NCI-H82 treated with DMSO at 0.1 percent for 48 hours (cell line): ENCODE data around the gene CSNK1D.
"Not testable (repeated sequence)": the region's sequence is repeated elsewhere in the genome, so short reads cannot be mapped to it uniquely, and the experiment has no call there.

Source experiments
- DNase-seq: peaks from one replicate; lab custom pipeline; 2025; ENCODE audit not compliant: unreplicated experiment; lab: John Stamatoyannopoulos, UW

The CSNK1D gene

DNA sequence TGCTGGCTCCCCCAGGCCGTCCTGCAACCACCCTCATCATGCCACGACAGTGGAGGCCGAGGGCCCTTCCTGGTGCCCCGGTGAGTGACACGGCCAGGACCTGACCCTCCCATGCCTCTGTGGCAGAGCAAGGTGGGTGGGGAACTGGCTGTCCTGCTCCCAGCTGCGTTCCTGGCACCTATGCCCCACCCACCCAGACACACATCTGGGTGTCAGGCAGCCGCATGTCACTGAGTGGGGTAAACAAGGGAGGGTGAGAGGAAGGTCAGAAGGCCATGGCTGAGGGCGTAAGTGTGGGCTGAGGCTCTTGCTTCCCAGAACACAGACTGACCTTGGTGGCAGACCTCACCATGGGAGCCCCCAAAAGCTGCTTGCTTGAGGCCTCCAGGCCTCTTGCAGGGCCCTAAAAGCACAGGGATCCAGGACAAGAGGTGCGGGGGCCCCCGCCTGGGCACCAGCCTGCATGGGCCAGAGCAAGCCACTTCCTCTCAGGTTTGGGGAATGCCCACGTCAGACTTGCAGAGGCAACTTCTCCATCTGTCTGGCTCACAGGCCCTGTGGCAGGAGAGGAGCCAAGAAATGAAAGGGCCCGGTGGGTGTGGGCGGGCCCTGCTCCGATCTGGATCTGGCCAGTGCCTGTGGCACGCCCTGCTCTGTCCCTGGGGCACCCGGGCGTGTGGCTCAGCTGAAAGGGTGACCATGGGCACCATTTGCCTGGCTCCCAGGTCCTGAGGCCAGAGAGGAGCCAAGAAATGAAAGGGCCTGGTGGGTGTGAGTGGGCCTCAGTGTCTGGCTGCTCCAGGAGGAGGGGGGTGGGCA lies 57.0 kb downstream of the CSNK1D start:
- no peak for DNase-seq

DNA sequence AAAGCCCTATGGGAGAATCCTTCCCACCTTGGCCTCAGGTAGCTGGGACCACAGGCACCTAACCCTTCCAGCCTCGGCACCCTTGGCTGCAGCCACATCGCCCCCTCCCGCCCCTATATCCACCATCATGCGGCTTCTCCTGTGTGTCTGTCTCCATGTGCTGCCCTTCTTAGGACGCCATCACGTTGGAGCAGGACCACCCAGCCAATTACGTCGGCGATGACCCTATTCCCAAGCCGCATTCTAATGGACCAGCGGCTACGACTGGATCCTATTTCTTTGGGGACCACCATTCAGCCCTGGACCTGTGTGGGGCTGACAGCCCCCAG lies 57.6 kb downstream of the CSNK1D start:
- no peak for DNase-seq

DNA sequence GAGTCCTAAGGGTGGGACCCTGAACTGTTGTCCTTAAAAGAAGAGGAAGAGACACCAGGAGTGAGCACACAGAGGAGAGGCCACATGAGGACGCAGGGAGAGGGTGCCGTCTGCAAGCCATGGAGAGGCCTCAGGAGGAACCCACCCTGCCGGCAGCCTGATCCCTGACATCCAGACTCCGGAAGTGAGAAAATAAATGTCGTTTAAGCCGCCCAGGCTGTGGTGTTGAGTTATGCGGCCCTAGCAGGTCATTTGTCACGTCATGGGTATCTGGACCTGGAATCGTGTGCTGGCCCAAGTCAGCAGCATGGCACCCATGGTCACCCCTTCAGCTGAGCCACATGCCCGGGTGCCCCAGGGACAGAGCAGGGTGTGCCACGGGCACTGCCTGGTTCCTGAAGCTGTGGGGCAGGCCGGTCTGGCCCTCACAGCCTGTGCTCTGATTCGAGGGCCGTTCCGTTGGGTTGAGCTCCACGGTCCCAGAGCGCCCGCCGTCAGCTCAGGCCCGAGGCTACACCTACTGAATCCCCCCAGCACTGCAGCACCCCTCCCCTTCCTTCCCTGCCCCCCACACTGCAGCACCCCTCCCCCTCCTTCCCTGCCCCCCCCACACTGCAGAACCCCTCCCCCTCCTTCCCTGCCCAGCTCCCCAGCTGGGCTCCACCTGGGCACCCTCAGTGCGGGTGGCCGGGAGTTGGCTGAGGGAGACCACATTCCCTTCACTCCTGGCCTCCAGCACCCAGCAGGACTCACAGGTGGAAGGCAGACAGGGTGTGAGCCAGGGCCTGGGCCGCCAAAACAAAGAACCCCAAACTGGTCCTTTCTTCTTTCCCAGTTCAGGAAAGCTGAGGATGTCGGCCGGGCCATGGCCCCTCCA lies 58.2 kb downstream of the CSNK1D start:
- DNase-seq = no peak

DNA sequence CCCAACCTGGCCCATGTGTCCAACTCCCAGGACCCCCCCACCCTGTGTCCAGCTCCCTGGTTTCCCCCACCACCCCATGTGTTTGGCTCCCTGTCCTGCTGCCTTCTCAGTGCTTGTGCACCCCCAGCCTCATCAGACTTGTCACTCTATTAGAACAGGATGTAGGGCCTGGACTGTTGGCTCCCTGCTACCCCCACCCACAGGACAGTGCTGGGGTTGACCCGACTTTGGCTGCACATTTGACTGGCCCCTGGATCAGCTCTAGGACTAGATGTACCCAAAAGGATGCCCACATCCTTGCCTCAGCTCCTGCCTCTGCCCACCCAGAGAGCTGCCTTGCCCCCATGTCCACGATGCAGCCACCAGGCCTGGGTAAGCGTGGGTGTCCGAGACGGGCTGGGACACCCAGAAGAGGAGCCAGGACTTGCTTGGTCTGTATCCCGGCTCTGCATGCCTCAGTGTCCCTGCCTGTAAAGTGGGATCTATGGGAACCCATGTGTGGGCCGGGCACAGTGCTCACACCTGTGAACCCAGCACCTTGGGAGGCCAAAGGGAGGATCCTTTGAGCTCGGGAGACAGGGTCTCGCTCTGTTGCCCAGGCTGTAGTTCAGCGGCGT lies 59.4 kb downstream of the CSNK1D start:
- DNase-seq = no peak

DNA sequence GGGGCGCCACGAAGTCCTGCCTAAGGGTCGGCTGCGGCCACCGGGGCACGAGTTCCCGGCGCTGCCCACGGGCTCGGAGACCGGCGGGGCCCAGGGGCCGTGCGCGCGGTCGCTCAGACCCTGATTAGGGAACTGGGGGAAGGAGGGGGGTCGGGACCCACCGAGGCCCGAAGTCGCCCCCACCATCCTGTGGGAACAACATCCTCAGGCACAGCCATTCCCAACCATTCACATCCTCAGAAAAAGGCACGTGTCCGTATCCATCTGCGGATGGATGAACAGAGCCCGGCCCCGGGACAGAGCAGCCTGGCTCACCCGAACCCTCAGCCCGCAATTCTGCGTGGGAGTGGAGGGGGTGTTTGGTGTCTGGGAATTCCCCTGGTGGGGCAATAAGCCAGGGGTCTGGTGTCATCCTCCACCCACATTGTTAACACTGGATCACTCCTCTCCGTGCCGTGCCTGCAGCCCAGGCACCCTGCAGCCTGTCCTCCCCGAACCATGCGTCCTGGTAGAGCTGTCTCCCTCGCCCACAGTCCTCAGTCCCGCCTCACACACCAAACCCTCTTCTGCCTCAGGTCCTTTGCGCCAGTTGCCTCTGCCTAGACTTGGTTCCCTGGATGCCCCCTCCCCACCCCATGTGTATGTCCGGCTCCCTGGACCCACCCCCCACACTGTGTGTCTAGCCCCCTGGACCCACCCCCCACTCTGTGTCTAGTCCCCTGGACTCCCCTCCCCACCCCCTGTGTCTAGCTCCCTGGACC lies 60.1 kb downstream of the CSNK1D start:
- peak; percentile 36 for DNase-seq

DNA sequence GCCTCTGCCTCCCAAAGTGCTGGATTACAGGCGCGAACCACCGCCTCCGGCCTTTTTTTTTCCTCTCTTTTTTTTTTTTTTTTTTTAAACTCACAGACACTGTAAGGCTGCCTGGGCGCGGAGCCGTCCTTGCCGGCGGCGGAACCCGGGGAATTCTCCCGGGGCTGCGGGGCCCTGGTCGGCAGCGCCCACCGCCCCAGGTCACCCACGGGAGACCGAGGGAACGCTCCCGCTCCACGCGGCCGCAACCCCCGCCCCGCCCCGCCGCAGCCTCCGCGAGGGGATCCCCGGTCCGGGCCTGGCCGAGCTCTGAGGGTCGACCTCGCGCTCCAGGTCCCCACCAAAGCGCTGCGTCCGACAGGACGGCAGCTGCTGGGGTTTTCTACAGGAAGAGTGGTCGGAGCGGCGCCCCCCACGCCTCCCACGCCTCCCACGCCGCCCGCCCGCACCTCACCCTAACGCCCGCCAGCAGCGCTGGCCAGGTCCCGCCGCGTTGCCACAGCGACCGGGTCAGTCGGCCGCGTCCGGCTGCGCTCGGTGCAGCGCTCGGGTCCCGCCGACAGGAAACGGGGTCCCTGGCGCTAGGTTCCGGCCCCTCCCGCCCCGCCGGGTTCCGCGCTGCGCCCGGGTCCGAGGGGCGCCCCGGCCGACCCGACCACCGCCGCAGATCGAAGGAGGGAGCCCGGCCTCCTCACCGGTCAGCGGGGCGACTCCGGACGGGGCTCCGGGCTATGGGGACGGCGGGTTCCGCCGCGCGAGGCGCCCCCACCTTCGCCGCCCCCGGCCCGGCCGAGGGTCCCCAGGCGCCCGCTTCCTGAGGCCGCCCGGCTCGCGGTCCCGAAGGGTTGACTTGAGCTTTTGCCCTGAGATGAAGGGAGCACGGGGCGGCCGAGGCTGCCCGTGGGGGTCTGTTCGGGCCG lies 60.9 kb downstream of the CSNK1D start, which contains the start of gene CCDC57:
TSS of gene CCDC57 (minus strand) at position 512 of the 920 bp plus-strand sequence. CDS start 10,898 bp downstream, outside the sequence.
- no peak for DNase-seq

DNA sequence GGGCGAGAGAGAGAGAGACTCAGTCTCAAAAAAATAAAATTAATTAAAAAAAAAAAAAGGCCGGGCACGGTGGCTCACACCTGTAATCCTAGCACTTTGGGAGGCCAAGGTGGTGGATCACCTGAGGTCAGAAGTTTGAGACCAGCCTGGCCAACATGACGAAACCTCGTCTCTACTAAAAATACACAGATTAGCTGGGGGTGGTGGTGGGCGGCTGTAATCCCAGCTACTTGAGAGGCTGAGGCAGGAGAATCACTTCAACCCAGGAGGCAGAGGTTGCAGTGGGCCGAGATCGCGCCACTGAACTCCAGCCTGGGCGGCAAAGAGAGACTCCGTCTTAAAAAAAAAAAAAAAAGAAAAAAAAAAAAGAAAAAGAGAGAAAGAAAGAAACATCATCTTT lies 62.8 kb downstream of the CSNK1D start:
- not testable (repeated sequence) for DNase-seq

DNA sequence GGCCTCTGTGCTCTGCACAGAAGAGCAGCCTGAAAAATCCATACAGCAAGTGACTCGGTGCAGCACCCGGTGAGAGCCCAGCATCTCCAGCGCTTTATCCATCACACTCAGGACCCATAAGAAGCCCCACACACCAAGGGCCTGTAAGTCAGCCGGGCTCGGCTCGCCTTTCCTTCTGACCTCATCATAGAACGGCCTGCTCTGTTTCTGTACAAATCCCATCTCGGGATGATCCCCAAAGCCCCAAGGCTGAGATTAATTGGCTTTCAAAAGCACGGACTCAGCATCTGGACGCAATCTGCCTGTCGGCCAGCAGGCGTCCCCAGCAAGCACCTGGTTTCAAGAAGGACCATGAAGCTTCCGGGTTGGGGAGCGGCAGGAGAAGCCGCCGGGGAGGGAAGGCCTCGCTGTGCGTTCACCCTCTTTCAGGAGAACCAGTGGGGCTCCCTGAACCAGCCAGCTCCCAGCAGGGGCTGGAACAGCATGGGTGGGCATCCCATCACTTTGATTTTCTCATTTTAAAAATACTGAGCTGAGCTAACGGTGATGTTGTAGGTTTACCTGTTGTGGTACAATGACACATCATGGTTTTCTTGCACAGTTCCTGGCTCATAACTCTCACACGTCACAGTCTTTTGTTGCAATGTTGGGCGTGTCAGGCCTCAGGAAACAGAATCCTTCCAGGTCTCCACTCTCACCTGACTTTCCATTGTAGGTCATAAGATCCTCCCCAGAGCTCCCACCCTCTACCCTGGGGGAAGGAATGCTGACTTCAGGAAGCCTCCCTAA lies 67.6 kb downstream of the CSNK1D start:
- DNase-seq = peak; percentile 96

DNA sequence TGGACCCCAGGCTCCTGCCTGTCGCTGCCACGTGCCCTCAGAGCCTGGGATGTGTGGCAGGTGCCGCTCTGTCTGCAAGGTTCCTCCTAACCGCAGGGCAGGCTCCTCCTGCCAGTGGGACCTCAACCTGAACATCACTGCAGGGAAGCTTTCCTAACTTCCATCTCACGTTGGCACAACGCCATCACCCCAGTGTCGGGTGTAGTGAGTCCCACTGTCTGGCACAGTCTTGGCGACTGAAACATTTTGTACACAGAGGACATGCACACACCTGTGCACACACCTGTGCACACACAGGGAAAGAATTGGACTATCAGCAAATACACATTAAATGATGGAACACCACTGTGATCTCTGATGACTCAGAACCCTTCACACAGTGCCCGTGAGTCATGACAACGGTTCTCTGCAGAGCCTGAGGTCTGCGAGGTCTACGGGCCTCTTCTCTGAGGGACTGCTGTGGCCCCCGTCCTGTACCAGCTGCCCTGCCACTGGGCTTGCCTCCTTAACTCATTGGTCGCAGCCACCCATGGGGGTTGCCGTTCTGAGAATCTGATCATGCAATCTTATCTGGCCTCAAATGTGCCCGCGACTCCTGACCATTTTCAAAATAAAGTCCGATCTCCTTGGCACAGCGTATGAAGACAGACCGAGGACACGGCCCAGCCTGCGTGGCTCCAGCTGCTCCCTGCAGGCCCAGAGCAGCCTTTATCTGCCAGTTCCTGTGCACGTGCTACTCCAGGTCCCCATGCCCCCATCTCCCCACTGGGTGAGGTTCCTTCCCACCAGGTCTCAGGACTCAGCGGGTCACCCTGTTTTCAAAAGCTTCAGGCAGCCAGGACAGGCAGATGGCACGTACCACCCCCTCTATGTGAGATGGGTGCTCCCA lies 68.4 kb downstream of the CSNK1D start:
- no peak for DNase-seq

DNA sequence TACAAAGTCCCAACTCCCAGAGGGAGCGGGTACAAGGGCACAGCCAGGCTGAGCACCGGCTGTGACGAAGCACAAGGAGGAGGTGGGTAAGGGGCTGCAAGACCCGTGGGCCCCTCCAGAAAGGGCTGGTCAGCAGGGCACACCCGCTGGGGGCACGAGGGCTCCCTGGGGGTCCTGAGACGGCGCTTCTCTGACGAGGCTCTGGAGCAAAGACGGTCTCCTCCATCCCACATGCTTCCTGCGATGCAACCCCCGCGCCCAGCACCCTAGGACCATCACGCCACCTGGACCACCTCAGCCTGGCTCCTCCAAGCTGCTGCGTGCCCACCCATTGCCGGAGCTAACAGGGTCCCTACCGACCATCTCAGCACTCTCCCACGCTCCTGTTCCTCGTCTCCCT lies 69.6 kb downstream of the CSNK1D start:
- DNase-seq = no peak

DNA sequence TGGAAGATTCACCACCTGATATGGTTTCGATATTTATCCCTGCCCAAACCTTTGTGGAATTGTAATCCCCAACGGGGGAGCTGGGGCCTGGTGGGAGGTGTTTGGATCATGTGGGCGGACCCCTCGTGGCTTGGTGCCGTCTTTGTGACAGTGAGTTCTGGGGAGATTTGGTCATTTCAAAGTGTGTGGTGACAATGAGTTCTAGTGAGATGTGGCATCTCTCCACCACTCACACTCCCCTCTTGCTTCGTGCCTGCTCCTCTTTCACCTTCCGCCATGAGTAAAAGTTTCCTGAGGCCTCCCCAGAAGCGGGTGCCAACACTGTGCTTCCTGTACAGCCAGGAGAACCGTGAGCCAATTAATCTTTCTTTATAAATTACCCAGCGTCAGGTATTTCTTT lies 70.5 kb downstream of the CSNK1D start:
- no peak for DNase-seq

DNA sequence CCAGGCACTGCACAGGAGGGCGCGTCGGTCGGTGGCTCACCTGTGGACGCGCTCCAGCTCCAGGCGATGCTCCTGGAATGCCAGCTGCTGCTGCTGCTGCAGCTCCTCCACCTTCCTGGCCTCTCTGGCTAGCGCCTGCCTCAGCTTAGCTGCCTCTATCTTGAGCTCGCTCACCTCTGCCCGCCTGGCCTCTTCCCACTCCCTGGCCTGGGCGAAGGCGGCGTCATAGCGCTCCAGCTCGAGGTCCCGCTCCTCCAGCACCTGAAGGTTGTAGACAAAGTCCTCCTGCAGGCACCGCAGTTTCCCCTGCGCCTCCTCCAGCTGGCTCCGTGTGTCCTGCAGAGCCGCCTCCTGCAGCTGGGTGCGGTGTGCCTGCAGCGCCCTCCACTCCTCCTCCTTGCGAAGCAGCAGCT lies 72.0 kb downstream of the CSNK1D start:
- no peak for DNase-seq

DNA sequence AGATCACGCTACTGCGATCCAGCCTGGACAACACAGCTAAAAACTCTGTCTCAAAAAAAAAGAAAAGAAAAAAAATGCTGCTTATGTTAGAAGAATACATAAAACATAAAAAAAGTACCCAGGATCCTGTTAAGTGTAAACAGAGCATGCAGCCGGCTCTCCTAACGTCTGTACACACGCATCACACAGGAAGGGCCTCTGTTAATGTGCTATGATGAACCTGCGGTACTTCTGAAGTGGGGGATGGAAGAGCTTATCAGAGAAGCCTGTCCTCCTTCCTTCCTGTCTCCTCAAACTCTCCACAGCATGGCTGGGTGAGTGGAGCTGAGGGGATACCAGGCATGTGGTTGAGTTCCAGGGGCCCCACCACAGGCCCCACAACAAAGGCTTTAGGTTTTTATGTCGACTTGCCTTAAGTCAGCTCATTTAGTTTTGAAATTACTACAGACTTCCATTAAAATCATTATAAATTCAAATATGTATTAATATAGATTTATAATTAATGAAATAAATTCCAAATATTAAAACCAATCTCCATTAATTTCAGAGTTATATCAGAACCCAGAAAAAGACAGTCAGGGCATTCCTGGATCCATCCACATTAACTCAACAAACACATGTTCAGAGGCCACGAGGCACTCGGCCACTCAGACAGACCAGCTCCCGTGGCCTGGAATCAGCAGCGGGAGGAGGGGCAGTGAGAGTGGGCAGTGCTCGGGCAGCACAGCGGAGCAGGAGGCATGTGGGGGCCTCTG lies 72.6 kb downstream of the CSNK1D start:
- DNase-seq = no peak

DNA sequence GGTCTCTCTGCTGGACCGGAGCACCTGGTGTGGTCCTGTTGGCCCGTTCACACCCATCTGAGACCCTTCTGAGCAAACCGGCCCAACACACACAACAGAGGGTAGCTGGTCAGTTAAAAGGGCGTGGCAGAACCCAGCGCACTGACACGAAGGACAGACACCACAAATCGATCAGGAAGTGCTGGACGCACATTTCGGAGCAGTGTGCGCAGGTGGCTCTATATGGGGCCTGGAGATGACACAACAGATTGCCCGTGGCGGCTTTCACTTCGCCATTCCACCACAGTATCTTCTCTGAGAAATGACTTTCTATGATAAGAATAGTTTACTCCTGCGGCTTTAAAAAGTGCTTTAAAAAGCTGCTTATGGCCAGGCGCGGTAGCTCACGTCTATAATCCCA lies 73.4 kb downstream of the CSNK1D start:
- no peak for DNase-seq

DNA sequence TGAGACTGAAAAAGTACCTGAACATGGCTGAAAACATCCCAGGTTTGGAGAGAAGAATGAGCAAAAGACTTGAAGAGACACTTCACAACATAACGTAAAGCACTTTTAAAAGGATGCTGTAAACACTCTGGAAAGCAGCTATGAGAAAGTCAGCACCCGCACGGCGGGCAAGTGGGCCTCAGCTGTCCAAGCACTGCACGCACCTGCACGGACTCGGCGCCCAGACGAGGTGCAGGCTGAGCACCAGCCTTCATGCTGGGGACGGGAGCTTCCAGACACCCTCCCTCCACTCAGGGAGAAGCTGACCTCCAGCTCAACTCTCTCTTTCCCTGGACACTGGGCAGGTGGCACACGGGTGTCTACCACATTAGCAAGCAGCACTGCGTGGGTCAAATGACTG lies 74.0 kb downstream of the CSNK1D start:
- DNase-seq = no peak

DNA sequence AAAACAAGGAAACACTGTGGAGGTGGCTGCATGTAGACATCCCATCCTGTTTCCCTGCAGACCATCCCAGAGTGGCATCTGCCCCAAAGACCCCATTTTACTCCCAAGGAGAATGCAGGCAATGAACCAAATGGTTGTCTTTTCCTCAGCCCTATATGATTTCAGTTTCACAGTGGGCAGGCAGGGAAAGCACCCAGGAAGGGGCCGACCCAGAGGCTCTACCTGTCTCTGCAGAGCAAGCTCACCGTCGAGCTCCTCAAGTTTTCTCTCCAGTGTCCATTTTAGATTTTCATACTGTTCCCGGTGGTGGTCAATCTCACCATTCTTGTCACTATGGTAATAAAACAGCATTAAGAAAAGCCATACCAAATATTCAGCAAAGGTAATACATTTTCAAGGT lies 75.4 kb downstream of the CSNK1D start:
- no peak for DNase-seq
